Measurements from ENCODE around the gene WDFY4. TPM values are rescaled to one million over a fixed set of nuclear protein-coding genes. Genes with fewer than 3 reads are reported as not detected.

The WDFY4 gene
- total and polyA plus RNA-seq, 2 experiments from 2014 or later = 0.14 TPM; not detected in 1

DNA sequence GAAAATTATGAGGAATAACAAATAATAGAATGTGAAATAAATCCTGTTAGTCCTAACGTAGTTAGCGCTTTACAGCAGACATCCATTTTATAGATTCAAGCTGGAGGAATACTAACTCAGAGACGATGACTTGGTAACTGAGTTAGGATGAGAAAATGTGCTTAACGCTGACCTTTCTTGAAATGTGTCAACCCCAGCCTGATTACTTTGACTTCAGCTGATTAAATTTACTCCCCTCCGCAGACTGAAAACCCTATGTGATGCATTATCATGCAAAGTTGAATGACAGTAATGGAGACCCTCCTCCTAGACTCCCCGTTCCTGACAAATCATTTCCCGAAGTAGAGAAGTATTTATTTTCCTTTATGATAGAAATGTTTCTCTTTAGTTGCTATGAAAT lies 54.5 kb downstream of the WDFY4 start (continued):
- TF ChIP-seq, protein P1, sequence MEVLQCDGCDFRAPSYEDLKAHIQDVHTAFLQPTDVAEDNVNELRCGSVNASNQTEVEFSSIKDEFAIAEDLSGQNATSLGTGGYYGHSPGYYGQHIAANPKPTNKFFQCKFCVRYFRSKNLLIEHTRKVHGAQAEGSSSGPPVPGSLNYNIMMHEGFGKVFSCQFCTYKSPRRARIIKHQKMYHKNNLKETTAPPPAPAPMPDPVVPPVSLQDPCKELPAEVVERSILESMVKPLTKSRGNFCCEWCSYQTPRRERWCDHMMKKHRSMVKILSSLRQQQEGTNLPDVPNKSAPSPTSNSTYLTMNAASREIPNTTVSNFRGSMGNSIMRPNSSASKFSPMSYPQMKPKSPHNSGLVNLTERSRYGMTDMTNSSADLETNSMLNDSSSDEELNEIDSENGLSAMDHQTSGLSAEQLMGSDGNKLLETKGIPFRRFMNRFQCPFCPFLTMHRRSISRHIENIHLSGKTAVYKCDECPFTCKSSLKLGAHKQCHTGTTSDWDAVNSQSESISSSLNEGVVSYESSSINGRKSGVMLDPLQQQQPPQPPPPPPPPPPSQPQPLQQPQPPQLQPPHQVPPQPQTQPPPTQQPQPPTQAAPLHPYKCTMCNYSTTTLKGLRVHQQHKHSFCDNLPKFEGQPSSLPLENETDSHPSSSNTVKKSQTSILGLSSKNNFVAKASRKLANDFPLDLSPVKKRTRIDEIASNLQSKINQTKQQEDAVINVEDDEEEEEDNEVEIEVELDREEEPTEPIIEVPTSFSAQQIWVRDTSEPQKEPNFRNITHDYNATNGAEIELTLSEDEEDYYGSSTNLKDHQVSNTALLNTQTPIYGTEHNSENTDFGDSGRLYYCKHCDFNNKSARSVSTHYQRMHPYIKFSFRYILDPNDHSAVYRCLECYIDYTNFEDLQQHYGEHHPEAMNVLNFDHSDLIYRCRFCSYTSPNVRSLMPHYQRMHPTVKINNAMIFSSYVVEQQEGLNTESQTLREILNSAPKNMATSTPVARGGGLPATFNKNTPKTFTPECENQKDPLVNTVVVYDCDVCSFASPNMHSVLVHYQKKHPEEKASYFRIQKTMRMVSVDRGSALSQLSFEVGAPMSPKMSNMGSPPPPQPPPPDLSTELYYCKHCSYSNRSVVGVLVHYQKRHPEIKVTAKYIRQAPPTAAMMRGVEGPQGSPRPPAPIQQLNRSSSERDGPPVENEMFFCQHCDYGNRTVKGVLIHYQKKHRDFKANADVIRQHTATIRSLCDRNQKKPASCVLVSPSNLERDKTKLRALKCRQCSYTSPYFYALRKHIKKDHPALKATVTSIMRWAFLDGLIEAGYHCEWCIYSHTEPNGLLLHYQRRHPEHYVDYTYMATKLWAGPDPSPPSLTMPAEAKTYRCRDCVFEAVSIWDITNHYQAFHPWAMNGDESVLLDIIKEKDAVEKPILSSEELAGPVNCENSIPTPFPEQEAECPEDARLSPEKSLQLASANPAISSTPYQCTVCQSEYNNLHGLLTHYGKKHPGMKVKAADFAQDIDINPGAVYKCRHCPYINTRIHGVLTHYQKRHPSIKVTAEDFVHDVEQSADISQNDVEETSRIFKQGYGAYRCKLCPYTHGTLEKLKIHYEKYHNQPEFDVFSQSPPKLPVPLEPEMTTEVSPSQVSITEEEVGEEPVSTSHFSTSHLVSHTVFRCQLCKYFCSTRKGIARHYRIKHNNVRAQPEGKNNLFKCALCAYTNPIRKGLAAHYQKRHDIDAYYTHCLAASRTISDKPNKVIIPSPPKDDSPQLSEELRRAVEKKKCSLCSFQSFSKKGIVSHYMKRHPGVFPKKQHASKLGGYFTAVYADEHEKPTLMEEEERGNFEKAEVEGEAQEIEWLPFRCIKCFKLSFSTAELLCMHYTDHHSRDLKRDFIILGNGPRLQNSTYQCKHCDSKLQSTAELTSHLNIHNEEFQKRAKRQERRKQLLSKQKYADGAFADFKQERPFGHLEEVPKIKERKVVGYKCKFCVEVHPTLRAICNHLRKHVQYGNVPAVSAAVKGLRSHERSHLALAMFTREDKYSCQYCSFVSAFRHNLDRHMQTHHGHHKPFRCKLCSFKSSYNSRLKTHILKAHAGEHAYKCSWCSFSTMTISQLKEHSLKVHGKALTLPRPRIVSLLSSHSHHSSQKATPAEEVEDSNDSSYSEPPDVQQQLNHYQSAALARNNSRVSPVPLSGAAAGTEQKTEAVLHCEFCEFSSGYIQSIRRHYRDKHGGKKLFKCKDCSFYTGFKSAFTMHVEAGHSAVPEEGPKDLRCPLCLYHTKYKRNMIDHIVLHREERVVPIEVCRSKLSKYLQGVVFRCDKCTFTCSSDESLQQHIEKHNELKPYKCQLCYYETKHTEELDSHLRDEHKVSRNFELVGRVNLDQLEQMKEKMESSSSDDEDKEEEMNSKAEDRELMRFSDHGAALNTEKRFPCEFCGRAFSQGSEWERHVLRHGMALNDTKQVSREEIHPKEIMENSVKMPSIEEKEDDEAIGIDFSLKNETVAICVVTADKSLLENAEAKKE (CRISPR knock-in tag; IDR thresholded peaks at IDR 0.05) = no peak
- no peak for TF ChIP-seq ZNF114 (CRISPR knock-in tag; IDR thresholded peaks at IDR 0.05)
- TF ChIP-seq STAT1 (IDR thresholded peaks at IDR 0.05; ENCODE audit: unreplicated experiment) = no peak
- TF ChIP-seq JUNB (IDR thresholded peaks at IDR 0.05; ENCODE audit: unreplicated experiment) = no peak
- TF ChIP-seq REST (IDR thresholded peaks at IDR 0.05; ENCODE audit: unreplicated experiment) = no peak
- no peak for TF ChIP-seq POLR2AphosphoS5 (IDR thresholded peaks at IDR 0.05; ENCODE audit: low read depth)
- TF ChIP-seq, protein P2, sequence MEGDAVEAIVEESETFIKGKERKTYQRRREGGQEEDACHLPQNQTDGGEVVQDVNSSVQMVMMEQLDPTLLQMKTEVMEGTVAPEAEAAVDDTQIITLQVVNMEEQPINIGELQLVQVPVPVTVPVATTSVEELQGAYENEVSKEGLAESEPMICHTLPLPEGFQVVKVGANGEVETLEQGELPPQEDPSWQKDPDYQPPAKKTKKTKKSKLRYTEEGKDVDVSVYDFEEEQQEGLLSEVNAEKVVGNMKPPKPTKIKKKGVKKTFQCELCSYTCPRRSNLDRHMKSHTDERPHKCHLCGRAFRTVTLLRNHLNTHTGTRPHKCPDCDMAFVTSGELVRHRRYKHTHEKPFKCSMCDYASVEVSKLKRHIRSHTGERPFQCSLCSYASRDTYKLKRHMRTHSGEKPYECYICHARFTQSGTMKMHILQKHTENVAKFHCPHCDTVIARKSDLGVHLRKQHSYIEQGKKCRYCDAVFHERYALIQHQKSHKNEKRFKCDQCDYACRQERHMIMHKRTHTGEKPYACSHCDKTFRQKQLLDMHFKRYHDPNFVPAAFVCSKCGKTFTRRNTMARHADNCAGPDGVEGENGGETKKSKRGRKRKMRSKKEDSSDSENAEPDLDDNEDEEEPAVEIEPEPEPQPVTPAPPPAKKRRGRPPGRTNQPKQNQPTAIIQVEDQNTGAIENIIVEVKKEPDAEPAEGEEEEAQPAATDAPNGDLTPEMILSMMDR (conservative IDR thresholded peaks at IDR 0.05; ENCODE audit: low read depth in 2 of 2) = no peak
